Measurements from ENCODE around the gene GARS1. TPM values are rescaled to one million over a fixed set of nuclear protein-coding genes. Genes with fewer than 3 reads are reported as not detected.

GARS1 gene
- total and polyA plus RNA-seq, 7 donors = 38.3 to 109 (median 50.1) TPM

- Histone ChIP-seq H3K4me3 (no peak overlapping the region), H3K27me3 (no peaks in the 10 kb centered on the region), H3K4me1 (no peaks in the 10 kb centered on the region), H3K9me3 (no peaks in the 10 kb centered on the region), H3K36me3 (no peaks in the 10 kb centered on the region), H3K27ac (no peak overlapping the region)
- TF ChIP-seq CTCF (IDR thresholded peaks at IDR 0.05) = no peak
- TF ChIP-seq POLR2AphosphoS5 (IDR thresholded peaks at IDR 0.05) = no peak
- no peak for TF ChIP-seq EP300 (IDR thresholded peaks at IDR 0.05)
- TF ChIP-seq POLR2A (IDR thresholded peaks at IDR 0.05) = no peak
- intact Hi-C loops (cut with DNase I) = no loop called here
- 95% methylated on average over 7 of the region's 7 CpGs for WGBS, 2 donors
- DNase-seq = peak; percentile 50
These were observed 57.5 kb downstream of the GARS1 start for GRCh38 chr7:30652132-30652531.

DNA sequence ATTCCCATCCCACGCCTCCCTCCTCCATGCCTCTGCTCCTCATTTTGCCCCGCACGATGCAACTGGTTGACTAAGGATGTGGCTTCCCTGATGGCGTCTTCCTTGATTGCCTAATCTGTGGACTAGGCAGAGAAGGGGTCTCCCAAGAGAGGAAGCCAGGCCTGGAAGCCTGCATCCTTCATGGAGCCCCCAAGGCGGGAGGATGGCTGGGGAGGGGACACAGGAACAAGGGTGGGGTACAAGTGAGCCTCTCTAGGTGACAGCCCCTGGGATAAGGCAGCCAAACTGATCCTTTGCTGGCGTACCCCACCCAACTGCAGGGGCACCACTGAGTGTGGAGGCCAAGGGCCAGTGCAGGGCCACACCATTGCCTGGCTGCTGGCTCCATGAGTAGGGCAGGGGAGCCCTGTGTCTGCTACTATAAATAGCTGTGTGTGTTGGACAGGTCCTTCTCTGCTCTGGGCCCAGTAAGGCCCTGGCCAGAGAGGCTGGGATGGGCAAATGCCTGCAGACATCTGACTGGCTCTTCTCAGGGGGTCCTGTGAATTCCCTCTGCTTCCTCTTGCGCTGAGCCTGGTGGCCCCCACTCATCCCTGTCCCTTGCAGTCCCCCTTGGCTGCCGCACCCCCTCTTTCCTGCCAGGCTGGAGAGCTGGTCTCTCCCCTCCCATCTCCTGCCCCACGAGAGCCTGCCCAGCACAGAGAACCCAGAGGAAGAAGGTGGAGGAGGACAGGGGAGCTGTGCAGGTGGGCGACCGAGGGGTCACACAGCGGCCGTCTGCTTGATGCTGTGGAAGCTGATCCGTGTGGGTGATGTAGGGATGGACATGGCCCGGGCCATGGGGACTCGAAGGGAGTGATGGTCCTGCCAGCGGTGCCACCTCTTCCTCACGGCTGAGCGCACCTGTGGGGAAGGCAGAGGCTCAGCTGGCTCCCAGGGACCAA lies 58.3 kb downstream of the GARS1 start:
- 92 to 94% methylated on average over 19 of the region's 19 CpGs for WGBS, 2 donors
- DNase-seq = peak; percentile 60
- intact Hi-C loops (cut with DNase I) = no loop called here
- no peaks in the 10 kb centered on the region for H3K36me3 ChIP-seq
- H3K4me1 ChIP-seq = no peaks in the 10 kb centered on the region
- H3K4me3 ChIP-seq = no peak overlapping the region
- H3K27ac ChIP-seq = no peak overlapping the region
- TF ChIP-seq POLR2A (IDR thresholded peaks at IDR 0.05) (no peak), EP300 (IDR thresholded peaks at IDR 0.05) (no peak), POLR2AphosphoS5 (IDR thresholded peaks at IDR 0.05) (no peak), CTCF (IDR thresholded peaks at IDR 0.05) (no peak)
- H3K27me3 ChIP-seq = no peaks in the 10 kb centered on the region
- H3K9me3 ChIP-seq = no peaks in the 10 kb centered on the region

- H3K4me3 ChIP-seq = no peak overlapping the region
- H3K36me3 ChIP-seq = no peaks in the 10 kb centered on the region
- peak; percentile 47 for DNase-seq
- no peaks in the 10 kb centered on the region for H3K9me3 ChIP-seq
- intact Hi-C loops (cut with DNase I) = no loop called here
- TF ChIP-seq CTCF (IDR thresholded peaks at IDR 0.05) = no peak
- TF ChIP-seq EP300 (IDR thresholded peaks at IDR 0.05) = no peak
- no peak for TF ChIP-seq POLR2A (IDR thresholded peaks at IDR 0.05)
- no peak for TF ChIP-seq POLR2AphosphoS5 (IDR thresholded peaks at IDR 0.05)
- H3K27ac ChIP-seq = no peak overlapping the region
- no peaks in the 10 kb centered on the region for H3K27me3 ChIP-seq
- WGBS, 2 donors = 94 to 96% methylated on average over 15 of the region's 15 CpGs
- no peaks in the 10 kb centered on the region for H3K4me1 ChIP-seq
These were observed 59.8 kb downstream of the GARS1 start for GRCh38 chr7:30654296-30655090.

- no peak overlapping the region for H3K4me3 ChIP-seq
- no peaks in the 10 kb centered on the region for H3K36me3 ChIP-seq
- no peak overlapping the region for H3K27ac ChIP-seq
- WGBS, 2 donors = 91 to 94% methylated on average over 22 of the region's 22 CpGs
- no peaks in the 10 kb centered on the region for H3K4me1 ChIP-seq
- no peaks in the 10 kb centered on the region for H3K27me3 ChIP-seq
- no peak for TF ChIP-seq EP300 (IDR thresholded peaks at IDR 0.05)
- no peak for TF ChIP-seq CTCF (IDR thresholded peaks at IDR 0.05)
- no peak for TF ChIP-seq POLR2A (IDR thresholded peaks at IDR 0.05)
- TF ChIP-seq POLR2AphosphoS5 (IDR thresholded peaks at IDR 0.05) = no peak
- intact Hi-C loops (cut with DNase I) = no loop called here
- H3K9me3 ChIP-seq = no peaks in the 10 kb centered on the region
- DNase-seq = peak; percentile 58
These were observed 60.7 kb downstream of the GARS1 start for GRCh38 chr7:30655096-30655970.

All from sigmoid colon (tissue), 7 donors.